ENCODE results near the gene PLXNA4. TPM values are rescaled to one million over a fixed set of nuclear protein-coding genes. Genes with fewer than 3 reads are reported as not detected.

The PLXNA4 gene
- total and polyA plus RNA-seq, 5 donors, result 5.7 to 19.3 (median 16.0) TPM

DNA sequence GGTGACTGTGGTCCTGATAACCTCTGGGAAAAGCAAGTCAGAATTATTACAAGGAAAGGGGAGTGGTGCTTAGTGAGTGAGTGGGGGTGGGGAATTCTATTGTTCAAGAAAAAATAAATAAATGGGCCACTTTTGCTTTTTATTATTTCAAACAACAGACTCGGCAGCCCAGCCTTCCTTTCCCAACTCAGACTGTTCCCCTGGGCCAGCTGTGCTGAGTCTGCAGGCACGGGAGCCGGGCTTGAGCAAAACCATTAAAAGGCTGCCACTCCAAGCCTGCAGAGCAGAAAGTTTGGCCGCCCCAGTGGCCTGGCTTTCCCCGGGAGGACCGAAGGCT is 90.0 kb downstream of the PLXNA4 start:
- ATAC-seq (peak; percentile 89 to 91), DNase-seq (peak in 2 of 3 donors; percentile 86 to 88)
- Histone ChIP-seq H3K27ac (ENCODE audit: low read length) (peak overlapping the region; percentile 25), H3K4me1 (ENCODE audit: control insufficient read depth, insufficient read depth, low read length) (peaks cover 3% of the 10 kb centered on the region), H3K4me3 (ENCODE audit: low read length) (no peak overlapping the region), H3K9me3 (ENCODE audit: control insufficient read depth, low read length) (no peaks in the 10 kb centered on the region), H3K27me3 (ENCODE audit: control insufficient read depth, insufficient read depth) (no peaks in the 10 kb centered on the region)
- WGBS, result 28% methylated on average over 6 of the region's 6 CpGs
- intact Hi-C loops (cut with DNase I), result no loop called here

DNA sequence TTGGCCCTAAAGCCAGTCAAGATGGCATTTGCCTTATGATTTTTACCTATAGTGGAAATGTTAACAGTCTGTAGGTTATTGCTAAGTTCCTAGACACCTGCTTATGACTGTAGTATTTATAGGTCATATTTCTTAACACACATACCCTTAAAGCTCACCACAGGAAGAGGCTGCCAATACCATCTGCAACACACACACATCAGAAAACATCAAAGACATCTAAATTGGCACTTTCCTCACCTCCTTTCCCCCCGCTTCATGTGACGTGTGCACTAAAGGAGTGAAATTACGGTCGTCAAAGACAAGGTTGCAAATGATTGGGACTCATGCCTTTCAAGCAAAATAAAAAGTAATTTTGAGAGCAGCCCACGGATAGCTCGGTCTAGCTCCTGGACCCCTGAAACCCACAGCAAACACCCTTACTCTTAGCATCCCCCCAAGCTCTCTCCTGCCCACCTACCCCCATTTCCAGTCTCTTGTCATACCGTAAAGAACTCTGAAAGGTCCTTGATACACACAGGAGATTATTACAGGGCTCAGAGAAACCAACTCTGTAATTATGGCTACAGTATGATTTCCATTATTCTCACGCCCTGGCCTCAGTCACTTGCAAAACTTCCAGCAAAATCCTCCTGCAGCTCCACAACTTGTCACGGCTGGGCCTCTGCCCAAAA is 90.5 kb downstream of the PLXNA4 start:
- intact Hi-C loops (cut with DNase I), result no loop called here
- Histone ChIP-seq H3K4me1 (ENCODE audit: control insufficient read depth, insufficient read depth, low read length) (peaks cover 5% of the 10 kb centered on the region), H3K4me3 (ENCODE audit: low read length) (no peak overlapping the region), H3K27ac (ENCODE audit: low read length) (no peak overlapping the region), H3K9me3 (ENCODE audit: control insufficient read depth, low read length) (no peaks in the 10 kb centered on the region), H3K27me3 (ENCODE audit: control insufficient read depth, insufficient read depth) (no peaks in the 10 kb centered on the region)
- ATAC-seq (no peak), DNase-seq (peak; percentile 82 to 91 (median 89))
- WGBS, result 63% methylated on average over 9 of the region's 9 CpGs

DNA sequence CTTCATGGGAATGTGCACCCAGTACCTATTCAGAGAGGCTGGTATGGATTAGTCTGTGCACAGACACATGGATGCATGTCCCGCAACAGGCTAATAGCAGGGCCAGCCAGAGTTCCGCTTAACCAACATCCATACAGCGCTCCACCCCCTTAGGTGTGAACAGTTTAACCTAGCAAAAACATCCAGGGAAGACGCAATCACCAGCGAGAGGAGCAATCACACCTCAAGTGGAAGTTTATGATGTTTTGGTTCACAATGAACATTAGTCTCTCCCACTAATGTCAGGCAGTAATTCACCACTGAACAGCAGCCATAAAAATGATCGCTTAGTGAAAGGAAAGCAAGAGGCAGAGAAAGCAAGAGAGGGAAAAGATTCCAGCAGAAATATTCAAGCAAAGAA is 91.1 kb downstream of the PLXNA4 start:
- ATAC-seq, result no peak
- Histone ChIP-seq H3K4me3 (ENCODE audit: low read length) (no peak overlapping the region), H3K4me1 (ENCODE audit: control insufficient read depth, insufficient read depth, low read length) (peaks cover 6% of the 10 kb centered on the region), H3K27me3 (ENCODE audit: control insufficient read depth, insufficient read depth) (no peaks in the 10 kb centered on the region), H3K27ac (ENCODE audit: low read length) (no peak overlapping the region), H3K9me3 (ENCODE audit: control insufficient read depth, low read length) (no peaks in the 10 kb centered on the region)
- DNase-seq, result no peak
- WGBS, result 87% methylated on average over 6 of the region's 6 CpGs
- intact Hi-C loops (cut with DNase I), result no loop called here

DNA sequence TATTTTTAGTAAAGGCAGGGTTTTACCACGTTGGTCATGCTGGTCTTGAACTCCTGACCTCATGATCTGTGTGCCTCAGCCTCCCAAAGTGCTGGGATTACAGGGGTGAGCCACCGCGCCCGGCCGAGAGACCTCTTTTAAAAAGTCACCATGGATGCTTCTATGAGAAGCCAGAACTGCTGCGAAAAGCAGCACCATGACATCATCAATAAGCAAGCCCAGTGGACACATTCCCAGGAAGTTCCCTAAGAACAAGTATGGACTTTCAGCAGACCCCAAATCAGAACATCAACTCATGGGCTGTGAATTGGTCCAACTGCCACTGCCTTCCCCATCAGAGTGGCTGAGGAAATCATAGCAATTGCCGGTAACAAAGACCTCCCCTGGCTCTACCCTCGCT is 93.4 kb downstream of the PLXNA4 start:
- no peak for ATAC-seq
- 95% methylated on average over 8 of the region's 8 CpGs for WGBS
- intact Hi-C loops (cut with DNase I), result no loop called here

DNA sequence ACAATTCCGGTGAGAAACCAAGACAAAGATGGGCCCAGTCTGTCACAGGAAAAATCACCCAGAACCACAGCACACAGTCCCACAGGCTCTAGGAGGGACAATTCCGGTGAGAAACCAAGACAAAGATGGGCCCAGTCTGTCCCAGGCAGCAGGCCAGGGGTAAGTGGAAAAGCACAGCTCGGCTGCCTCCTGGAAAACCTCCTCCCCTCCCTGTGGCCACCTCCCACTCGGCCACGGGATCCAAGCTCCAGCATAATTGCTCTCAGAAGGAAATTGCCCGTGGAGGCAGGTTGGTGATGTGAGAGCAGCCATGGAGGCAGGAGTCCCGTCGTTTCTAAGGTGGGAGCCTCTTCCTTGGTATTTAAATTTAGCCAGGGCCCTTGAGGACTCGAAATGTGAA is 95.7 kb downstream of the PLXNA4 start:
- Histone ChIP-seq H3K4me3 (ENCODE audit: low read length) (no peak overlapping the region), H3K4me1 (ENCODE audit: control insufficient read depth, insufficient read depth, low read length) (peaks cover 5% of the 10 kb centered on the region), H3K27ac (ENCODE audit: low read length) (no peak overlapping the region), H3K9me3 (ENCODE audit: control insufficient read depth, low read length) (no peaks in the 10 kb centered on the region), H3K27me3 (ENCODE audit: control insufficient read depth, insufficient read depth) (no peaks in the 10 kb centered on the region)
- DNase-seq (peak; percentile 82 to 90 (median 87)), ATAC-seq (peak; percentile 92 to 94)
- 30% methylated on average over 9 of the region's 9 CpGs for WGBS
- intact Hi-C loops (cut with DNase I), result no loop called here

More for the DNA sequence above, 93.4 kb downstream of the PLXNA4 start:
- H3K27me3 ChIP-seq (ENCODE audit: control insufficient read depth, insufficient read depth), result no peaks in the 10 kb centered on the region
- H3K4me1 ChIP-seq (ENCODE audit: control insufficient read depth, insufficient read depth, low read length), result peaks cover 8% of the 10 kb centered on the region
- no peak overlapping the region for H3K4me3 ChIP-seq (ENCODE audit: low read length)
- DNase-seq, result no peak
- no peak overlapping the region for H3K27ac ChIP-seq (ENCODE audit: low read length)
- no peaks in the 10 kb centered on the region for H3K9me3 ChIP-seq (ENCODE audit: control insufficient read depth, low read length)

DNA sequence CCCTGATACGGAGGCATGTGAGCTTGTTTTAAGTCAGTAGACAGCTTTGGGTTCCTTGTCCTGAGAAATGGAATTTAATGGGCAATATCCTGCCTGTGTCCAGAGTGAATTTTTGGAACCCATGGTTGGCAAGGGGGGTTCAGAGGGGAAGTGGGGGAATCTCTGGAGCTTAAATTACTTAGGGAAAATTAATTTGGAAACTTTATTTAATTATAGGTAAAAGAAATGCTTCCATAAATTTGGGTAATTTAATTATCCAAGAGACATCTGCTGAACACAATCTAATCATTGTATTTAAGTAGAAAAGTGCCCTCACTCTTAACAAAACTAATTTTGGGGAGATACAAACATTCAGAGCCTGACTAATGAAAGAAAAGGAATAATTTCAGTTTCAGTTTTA is 99.7 kb downstream of the PLXNA4 start:
- intact Hi-C loops (cut with DNase I), result no loop called here
- Histone ChIP-seq H3K27me3 (ENCODE audit: control insufficient read depth, insufficient read depth) (no peaks in the 10 kb centered on the region), H3K27ac (ENCODE audit: low read length) (no peak overlapping the region), H3K4me1 (ENCODE audit: control insufficient read depth, insufficient read depth, low read length) (peaks cover 12% of the 10 kb centered on the region), H3K4me3 (ENCODE audit: low read length) (no peak overlapping the region), H3K9me3 (ENCODE audit: control insufficient read depth, low read length) (no peaks in the 10 kb centered on the region)
- DNase-seq (no peak), ATAC-seq (no peak)
- WGBS, result 85% methylated on average over 1 of the region's 1 CpG

DNA sequence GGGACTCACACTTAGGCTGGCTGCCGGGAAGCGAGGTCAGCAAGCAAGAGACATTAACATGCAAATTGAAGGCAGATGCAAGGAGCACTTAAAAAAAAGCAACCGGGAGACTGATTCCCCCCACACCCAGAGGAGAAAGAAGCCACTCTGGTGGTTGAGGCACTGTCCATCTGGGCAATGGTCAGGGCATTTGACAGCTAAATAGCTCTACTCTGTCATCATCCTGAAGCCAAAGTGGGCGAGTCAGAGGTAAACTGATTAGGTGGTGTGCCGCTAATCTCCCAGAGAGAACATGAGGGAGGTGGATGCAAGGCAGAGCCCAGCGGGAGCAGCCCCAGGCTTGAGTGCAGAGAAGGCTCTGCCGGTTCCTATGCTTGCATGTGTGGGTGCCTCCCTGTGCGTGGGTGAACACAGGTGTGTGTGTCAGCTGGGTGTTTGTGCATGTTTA is 100.6 kb downstream of the PLXNA4 start:
- Histone ChIP-seq H3K27me3 (ENCODE audit: control insufficient read depth, insufficient read depth) (no peaks in the 10 kb centered on the region), H3K4me1 (ENCODE audit: control insufficient read depth, insufficient read depth, low read length) (peaks cover 10% of the 10 kb centered on the region), H3K9me3 (ENCODE audit: control insufficient read depth, low read length) (no peaks in the 10 kb centered on the region), H3K27ac (ENCODE audit: low read length) (no peak overlapping the region), H3K4me3 (ENCODE audit: low read length) (no peak overlapping the region)
- ATAC-seq (no peak), DNase-seq (no peak)
- intact Hi-C loops (cut with DNase I), result no loop called here
- 52% methylated on average over 8 of the region's 8 CpGs for whole genome bisulfite sequencing

DNA sequence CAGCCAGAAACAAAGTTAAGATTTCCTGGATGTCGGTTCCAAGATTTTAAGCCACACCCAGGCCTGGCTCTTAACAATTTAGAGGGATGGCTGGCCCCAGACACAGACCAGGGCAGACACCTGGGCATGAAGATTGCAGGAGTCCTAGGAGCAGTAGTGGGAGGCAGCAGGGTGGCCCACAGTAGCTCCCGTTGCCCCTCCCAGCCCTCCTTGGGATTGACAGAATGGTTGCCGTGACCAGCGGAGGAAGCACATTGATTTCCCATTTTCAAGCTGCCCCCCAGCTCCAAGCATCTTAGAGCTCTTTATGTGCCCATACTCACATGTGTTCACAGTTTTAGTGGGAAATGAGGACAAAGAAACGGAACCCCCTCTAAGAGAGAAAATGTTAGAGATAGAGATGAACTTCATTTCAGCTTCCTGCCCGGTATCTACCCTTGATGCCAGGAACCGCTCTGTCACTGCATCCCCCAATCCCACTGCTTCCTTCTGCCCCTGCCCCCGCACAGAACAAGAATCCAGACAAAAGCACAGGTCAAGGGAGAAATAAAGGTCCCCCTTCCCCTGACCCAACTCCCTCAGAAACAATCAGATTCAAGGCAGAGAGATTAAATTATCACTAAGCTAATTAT is 101.1 kb downstream of the PLXNA4 start:
- Histone ChIP-seq H3K4me1 (ENCODE audit: control insufficient read depth, insufficient read depth, low read length) (peaks cover 9% of the 10 kb centered on the region), H3K27me3 (ENCODE audit: control insufficient read depth, insufficient read depth) (no peaks in the 10 kb centered on the region), H3K9me3 (ENCODE audit: control insufficient read depth, low read length) (no peaks in the 10 kb centered on the region), H3K4me3 (ENCODE audit: low read length) (no peak overlapping the region), H3K27ac (ENCODE audit: low read length) (no peak overlapping the region)
- DNase-seq, result no peak
- 43% methylated on average over 8 of the region's 8 CpGs for WGBS
- intact Hi-C loops (cut with DNase I), result no loop called here
- peak in 1 of 2 donors; percentile 19 for ATAC-seq

DNA sequence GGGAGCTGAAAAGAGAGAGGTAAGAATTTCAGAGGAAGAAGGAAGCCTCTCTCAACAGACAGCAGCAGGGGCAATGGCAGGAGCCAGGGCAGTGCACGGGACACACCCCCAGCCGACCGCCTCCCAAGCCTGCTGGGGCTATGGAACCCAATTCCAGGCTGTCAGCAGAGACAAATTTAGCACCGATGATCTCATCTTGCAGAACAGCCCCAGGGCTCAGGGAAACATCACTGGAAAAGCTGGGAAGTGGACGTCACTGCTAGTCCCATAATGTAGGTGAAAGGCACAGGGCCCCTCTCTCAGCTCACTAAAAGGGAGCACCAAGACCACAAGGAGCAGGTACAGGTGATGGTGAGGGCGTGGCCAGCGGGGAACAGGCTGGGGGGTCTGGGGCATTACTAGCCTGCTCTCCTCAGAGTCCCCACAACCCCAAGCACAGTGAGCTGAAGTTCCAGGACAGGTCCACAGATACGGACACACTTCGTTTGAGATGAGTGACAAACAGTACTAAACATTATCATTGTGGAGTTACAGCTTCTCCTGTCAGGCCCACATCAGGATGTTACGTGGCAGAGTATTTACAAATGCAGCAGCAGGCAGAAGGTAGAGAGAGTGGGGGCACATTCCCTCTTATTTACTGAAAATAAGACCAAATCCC is 103.7 kb downstream of the PLXNA4 start:
- Histone ChIP-seq H3K27ac (ENCODE audit: low read length) (peak overlapping the region; percentile 95), H3K27me3 (ENCODE audit: control insufficient read depth, insufficient read depth) (no peaks in the 10 kb centered on the region), H3K9me3 (ENCODE audit: control insufficient read depth, low read length) (no peaks in the 10 kb centered on the region), H3K4me3 (ENCODE audit: low read length) (no peak overlapping the region), H3K4me1 (ENCODE audit: control insufficient read depth, insufficient read depth, low read length) (peaks cover 7% of the 10 kb centered on the region)
- 27% methylated on average over 10 of the region's 10 CpGs for WGBS
- DNase-seq (peak; percentile 62 to 88 (median 87)), ATAC-seq (peak; percentile 94)
- intact Hi-C loops (cut with DNase I), result no loop called here

DNA sequence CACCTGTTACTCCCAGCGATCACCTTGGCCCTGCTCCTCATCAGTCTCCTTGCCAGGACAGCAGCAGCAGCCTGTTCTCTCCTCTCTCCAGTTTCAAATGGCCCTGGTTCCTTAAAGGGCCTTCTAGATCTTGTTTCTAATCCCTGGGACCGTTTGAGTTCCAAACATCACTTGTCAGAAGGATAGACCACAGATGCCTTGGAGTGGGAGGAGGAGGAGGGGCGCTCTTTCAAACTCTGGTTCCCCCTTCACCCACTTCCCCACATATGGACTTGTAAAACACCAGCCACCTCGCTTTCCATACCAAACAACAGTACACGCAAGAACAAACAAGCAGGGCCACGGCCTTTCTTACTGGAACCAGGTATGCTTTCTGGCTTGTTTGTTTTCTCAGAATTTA is 104.8 kb downstream of the PLXNA4 start:
- intact Hi-C loops (cut with DNase I), result no loop called here

DNA sequence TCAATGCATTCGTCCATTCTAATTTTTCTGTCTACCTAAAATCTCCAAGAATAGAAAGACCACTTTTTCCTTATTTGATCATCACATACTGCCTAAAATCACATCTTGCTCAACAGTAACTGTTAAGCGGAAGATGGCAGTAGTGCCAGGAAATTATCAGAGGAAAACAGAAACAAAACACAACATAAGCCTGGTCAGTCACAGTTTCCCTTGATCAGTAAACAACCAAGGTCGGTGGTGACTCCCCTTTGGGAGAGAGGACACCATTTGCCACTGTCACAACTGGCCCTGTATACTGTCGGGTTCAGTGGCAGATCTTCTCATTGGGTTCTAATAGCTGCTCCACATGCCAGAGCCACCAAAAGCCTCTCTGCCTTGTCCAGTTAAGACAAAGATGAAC is 106.6 kb downstream of the PLXNA4 start:
- Histone ChIP-seq H3K9me3 (ENCODE audit: control insufficient read depth, low read length) (no peaks in the 10 kb centered on the region), H3K27ac (ENCODE audit: low read length) (no peak overlapping the region), H3K4me1 (ENCODE audit: control insufficient read depth, insufficient read depth, low read length) (peaks cover 16% of the 10 kb centered on the region), H3K4me3 (ENCODE audit: low read length) (no peak overlapping the region), H3K27me3 (ENCODE audit: control insufficient read depth, insufficient read depth) (no peaks in the 10 kb centered on the region)
- ATAC-seq (no peak), DNase-seq (no peak)
- 59% methylated on average over 4 of the region's 4 CpGs for WGBS
- intact Hi-C loops (cut with DNase I), result loop anchor here in 1 of 4 donors (10.0 kb wide), 1 partner anchor 55 kb away; no protein-coding TSS in a partner anchor

More for the DNA sequence above, 104.8 kb downstream of the PLXNA4 start:
- H3K9me3 ChIP-seq (ENCODE audit: control insufficient read depth, low read length), result no peaks in the 10 kb centered on the region
- DNase-seq (no peak), ATAC-seq (no peak)
- H3K27ac ChIP-seq (ENCODE audit: low read length), result no peak overlapping the region
- no peaks in the 10 kb centered on the region for H3K27me3 ChIP-seq (ENCODE audit: control insufficient read depth, insufficient read depth)
- peaks cover 7% of the 10 kb centered on the region for H3K4me1 ChIP-seq (ENCODE audit: control insufficient read depth, insufficient read depth, low read length)
- 75% methylated on average over 6 of the region's 6 CpGs for WGBS
- H3K4me3 ChIP-seq (ENCODE audit: low read length), result no peak overlapping the region
